ENCODE results near the gene TMED1. TPM values are rescaled to one million over a fixed set of nuclear protein-coding genes. Genes with fewer than 3 reads are reported as not detected.

TMED1 gene
- total and polyA plus RNA-seq, 2 of the 8 experiments (the other 6 are each of a cell fraction or from before 2014, with no cell fraction given), result 26.9 to 31.9 TPM

GRCh38 chr19:10829967-10830366 is 6.0 kb downstream of the TMED1 start:
- TF ChIP-seq POLR2A (IDR thresholded peaks at IDR 0.05; ENCODE audit: control extremely low read depth in 1 of 2, low read depth in 2 of 2, low read length in 2 of 2), result peak in 1 of 2 experiments; percentile 21; a peak in 1 of 3 replicates
- TF ChIP-seq NANOG (IDR thresholded peaks at IDR 0.05; ENCODE audit: insufficient read depth, low read depth, low read length, poor library complexity, severe bottlenecking), result no peak
- H2BK5ac ChIP-seq (ENCODE audit: low read depth, low read length), result no peak overlapping the region
- H2BK20ac ChIP-seq (ENCODE audit: low read length), result no peak overlapping the region
- H3K4ac ChIP-seq (replicated peaks; ENCODE audit: insufficient read length, low read depth, low read length), result no peak overlapping the region
- H3K27ac ChIP-seq (ENCODE audit: low read depth, low read length), result no peak overlapping the region
- H4K8ac ChIP-seq (ENCODE audit: extremely low read depth, insufficient read depth, low read length), result peak overlapping the region; percentile 59; the same call in 1 of the 2 replicates
- no peak overlapping the region for H3K14ac ChIP-seq (ENCODE audit: insufficient read length)
- no peaks in the 10 kb centered on the region for H3K79me2 ChIP-seq (ENCODE audit: control insufficient read depth in 1 of 2, insufficient read depth in 2 of 2, low read length in 2 of 2)
- no peak overlapping the region for H3K56ac ChIP-seq (replicated peaks; ENCODE audit: insufficient read length, low read depth, low read length)
- H2BK120ac ChIP-seq (replicated peaks; ENCODE audit: low read depth, low read length), result no peak overlapping the region
- no peak overlapping the region for H2AFZ ChIP-seq (ENCODE audit: low read length)
- 87% methylated on average over 15 of the region's 16 CpGs; no CpG with 5 or more reads in 1 of the 2 experiments for WGBS, 2 experiments (ENCODE audit: extremely low coverage in 1 of 2, insufficient coverage in 1 of 2, insufficient read length in 1 of 2, insufficient replicate concordance in 2 of 2, low coverage in 1 of 2, low lambda C conversion rate in 2 of 2, missing lambda C conversion rate in 1 of 2)
- peaks cover 2 to 34% (median 16%) of the 10 kb centered on the region in 4 experiments; a peak in 7 of 8 replicates for H3K36me3 ChIP-seq (ENCODE audit: control insufficient read depth in 2 of 4, insufficient read depth in 4 of 4, low read length in 3 of 4)
- CTCF ChIA-PET (ENCODE audit: partially characterized antibody), result interaction anchor here (0.7 to 4.8 kb wide), 13 partner anchors 9 to 113 kb away, joined by 3 to 22 read pairs (median 5); partner anchors contain the start of gene DNM2
- no peak overlapping the region for H3K18ac ChIP-seq (ENCODE audit: extremely low read depth, low read length)
- no peaks in the 10 kb centered on the region for H3K9me3 ChIP-seq (ENCODE audit: insufficient read depth in 2 of 2, low read depth in 1 of 2, low read length in 1 of 2)
- H3K4me3 ChIP-seq (ENCODE audit: extremely low read depth in 1 of 4, insufficient read depth in 2 of 4, low read depth in 3 of 4, low read length in 4 of 4), result no peak overlapping the region
- peaks cover 0 to 9% of the 10 kb centered on the region in 2 experiments for H4K20me1 ChIP-seq (replicated peaks in 1 of 2; ENCODE audit: control insufficient read depth in 1 of 2, insufficient read depth in 2 of 2, low read length in 2 of 2)
- POLR2A ChIA-PET (ENCODE audit: partially characterized antibody), result no interaction called here
- no peak overlapping the region for H4K5ac ChIP-seq (ENCODE audit: insufficient read length, low read depth, low read length)
- H3K4me2 ChIP-seq (ENCODE audit: insufficient read depth in 1 of 2, low read depth in 2 of 2, low read length in 2 of 2), result no peak overlapping the region
- DNase-seq (ENCODE audit: low read depth in 1 of 2, low spot score in 2 of 2), result no peak
- no peak overlapping the region for H4K91ac ChIP-seq (replicated peaks; ENCODE audit: insufficient read length, low read length)
- no peak overlapping the region for H3K23ac ChIP-seq (ENCODE audit: insufficient read length)
- no peak overlapping the region for H2BK15ac ChIP-seq (ENCODE audit: low read length)
- FAIRE-seq, result no peak
- H3K27me3 ChIP-seq (replicated peaks in 1 of 4; ENCODE audit: control insufficient read depth in 3 of 4, extremely low read depth in 1 of 4, insufficient read depth in 3 of 4, low read length in 3 of 4), result no peaks in the 10 kb centered on the region
- H3K9ac ChIP-seq (replicated peaks in 1 of 4; ENCODE audit: extremely low read depth in 1 of 4, low read depth in 3 of 4, low read length in 3 of 4), result no peak overlapping the region
- H2AK5ac ChIP-seq (ENCODE audit: low read depth, low read length), result no peak overlapping the region
- H3K4me1 ChIP-seq (replicated peaks in 1 of 4; ENCODE audit: control insufficient read depth in 3 of 4, insufficient read depth in 4 of 4, low read length in 3 of 4), result peaks cover 0 to 3% (median under 1%) of the 10 kb centered on the region in 4 experiments; a peak in 5 of 7 replicates
- H3K23me2 ChIP-seq (ENCODE audit: low read depth, low read length), result 0 out of 2 replicates have a peak, but pooled peaks cover under 1% of the 10 kb centered on the region
- H3K79me1 ChIP-seq (ENCODE audit: low read depth, low read length), result peaks cover 1% of the 10 kb centered on the region; the same call in 1 of the 2 replicates
- H2BK12ac ChIP-seq (ENCODE audit: low read depth, low read length), result no peak overlapping the region
